RCC 7860 (cell line): ENCODE measurements around the gene YIPF5.

Source experiments
- DNase-seq: peaks from one replicate; pipeline ENCODE4 v3.0.0-alpha.2; 2015; ENCODE audit warnings: low spot score
- FAIRE-seq: peaks from 2 replicates; lab custom pipeline; 2012; peaks lifted over from hg19 to GRCh38; lab: Jason Lieb, UNC

YIPF5 gene

GRCh38 chr5:144128844-144129243 lies 41.6 kb downstream of the YIPF5 start:
- FAIRE-seq (no peak), DNase-seq (no peak)

- no peak for DNase-seq
Measured at GRCh38 chr5:144126707-144127106, 43.8 kb downstream of the YIPF5 start.

GRCh38 chr5:144125163-144125726 lies 45.2 kb downstream of the YIPF5 start:
- no peak for FAIRE-seq
- no peak for DNase-seq

More at GRCh38 chr5:144126707-144127106, 43.8 kb downstream of the YIPF5 start:
- FAIRE-seq = no peak

- FAIRE-seq (no peak), DNase-seq (no peak)
Measured at GRCh38 chr5:144122641-144123040, 47.8 kb downstream of the YIPF5 start.

GRCh38 chr5:144122081-144122480 lies 48.4 kb downstream of the YIPF5 start:
- DNase-seq = no peak

GRCh38 chr5:144121577-144121976 lies 48.9 kb downstream of the YIPF5 start:
- no peak for DNase-seq
- FAIRE-seq = no peak

More at GRCh38 chr5:144122081-144122480, 48.4 kb downstream of the YIPF5 start:
- FAIRE-seq = no peak

GRCh38 chr5:144120661-144121180 lies 49.7 kb downstream of the YIPF5 start:
- DNase-seq (no peak), FAIRE-seq (no peak)

GRCh38 chr5:144117412-144117811 lies 53.0 kb downstream of the YIPF5 start:
- DNase-seq = no peak
- FAIRE-seq = no peak

- FAIRE-seq (no peak), DNase-seq (no peak)
Measured at GRCh38 chr5:144114571-144114970, 55.9 kb downstream of the YIPF5 start.
